NCI-H748 treated with DMSO at 0.1 percent for 48 hours (cell line): ENCODE results near the gene STS.
A peak's percentile ranks its signal among the peaks of the same experiment; 100 is the strongest.

Experiments used
- DNase-seq: peaks from one replicate; lab custom pipeline; 2025; lab: John Stamatoyannopoulos, UW

The STS gene, protein sequence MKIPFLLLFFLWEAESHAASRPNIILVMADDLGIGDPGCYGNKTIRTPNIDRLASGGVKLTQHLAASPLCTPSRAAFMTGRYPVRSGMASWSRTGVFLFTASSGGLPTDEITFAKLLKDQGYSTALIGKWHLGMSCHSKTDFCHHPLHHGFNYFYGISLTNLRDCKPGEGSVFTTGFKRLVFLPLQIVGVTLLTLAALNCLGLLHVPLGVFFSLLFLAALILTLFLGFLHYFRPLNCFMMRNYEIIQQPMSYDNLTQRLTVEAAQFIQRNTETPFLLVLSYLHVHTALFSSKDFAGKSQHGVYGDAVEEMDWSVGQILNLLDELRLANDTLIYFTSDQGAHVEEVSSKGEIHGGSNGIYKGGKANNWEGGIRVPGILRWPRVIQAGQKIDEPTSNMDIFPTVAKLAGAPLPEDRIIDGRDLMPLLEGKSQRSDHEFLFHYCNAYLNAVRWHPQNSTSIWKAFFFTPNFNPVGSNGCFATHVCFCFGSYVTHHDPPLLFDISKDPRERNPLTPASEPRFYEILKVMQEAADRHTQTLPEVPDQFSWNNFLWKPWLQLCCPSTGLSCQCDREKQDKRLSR

DNA sequence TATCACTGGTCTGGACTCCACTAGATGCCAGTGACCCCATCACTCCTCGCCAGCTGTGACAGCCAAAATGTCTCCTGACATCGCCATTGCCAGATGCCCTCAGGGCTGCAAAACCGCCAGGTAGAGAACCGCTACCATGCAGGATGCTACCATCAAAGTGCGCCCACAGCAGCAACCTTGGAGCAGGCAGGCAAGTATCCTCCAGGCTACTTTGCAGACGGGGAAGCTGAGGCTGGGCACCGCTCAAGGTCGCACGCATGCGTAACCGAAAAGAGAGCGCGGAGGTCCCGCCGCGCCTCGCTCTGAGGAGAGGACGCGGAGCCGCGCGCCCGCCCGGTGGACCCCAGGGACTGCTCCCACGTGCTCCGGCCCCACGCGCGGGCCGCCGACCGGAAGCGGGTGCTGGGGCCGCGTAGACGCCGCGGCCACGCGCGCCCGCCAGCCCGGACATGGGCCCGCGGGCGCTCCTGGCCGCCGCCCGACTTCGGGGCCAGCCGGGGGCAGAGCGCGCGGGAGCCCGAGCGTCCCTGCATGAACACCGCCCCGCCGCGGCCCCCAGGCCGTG is at the start of gene STS:
STS (plus strand) TSS at position 300 of the 565 bp plus-strand sequence. CDS start 105,488 bp downstream, outside the sequence.
- DNase-seq, result peak; percentile 83

DNA sequence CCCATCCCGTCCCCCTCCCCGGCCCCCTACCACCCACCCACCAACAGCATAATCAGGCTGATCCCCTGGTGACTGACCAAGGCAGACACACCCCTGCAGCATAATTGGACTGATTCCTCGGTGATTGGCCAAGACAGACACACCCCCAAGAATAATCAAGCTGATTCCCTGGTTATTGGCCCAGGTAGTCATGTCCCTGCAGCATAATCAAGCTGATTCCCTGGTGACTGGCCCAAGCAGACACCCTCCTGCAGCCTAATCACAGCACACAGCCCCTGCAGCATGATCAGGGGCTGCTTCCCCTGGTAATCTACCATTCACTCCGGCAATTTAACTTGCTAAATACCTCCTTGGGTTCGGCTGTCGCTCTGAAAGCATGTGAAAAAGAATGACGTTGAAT is 47.5 kb upstream of the STS start:
- no peak for DNase-seq

DNA sequence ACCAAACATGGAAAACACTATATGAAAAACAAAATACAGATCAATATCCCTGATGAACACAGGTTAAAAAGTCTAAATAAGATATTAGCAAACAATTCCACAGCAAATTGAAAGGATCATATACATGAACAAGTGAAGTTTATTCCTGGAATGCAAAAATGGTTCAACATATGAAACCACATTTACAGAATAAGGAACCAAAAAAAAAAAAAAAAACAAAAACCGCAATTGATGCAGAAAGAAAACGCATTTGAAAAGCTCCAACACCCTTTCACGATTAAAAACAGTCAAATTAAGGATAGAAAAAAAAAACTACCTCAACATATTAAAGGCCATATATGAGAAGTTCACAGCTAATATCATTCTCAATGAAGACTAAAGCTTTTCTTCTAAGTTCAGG is 45.4 kb upstream of the STS start:
- DNase-seq, result no peak

DNA sequence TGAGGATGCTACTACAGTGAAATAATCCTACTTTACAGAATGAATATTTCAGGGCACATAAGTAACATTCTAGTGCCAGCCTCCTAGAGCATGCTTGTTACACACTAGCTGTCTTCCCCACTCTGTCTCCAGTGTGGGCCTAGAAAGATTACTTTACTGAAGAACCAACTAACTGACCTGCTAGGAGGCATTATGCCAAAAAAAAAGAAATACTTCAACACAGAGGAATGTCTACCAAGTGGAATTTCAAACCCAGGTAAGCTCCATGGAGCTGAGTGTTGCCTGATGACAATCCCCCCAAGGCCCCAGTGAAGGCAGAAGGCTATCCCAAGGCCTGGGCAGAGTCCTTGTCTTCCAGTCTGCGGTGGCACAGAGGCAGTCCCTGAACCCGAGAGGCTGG is 40.9 kb upstream of the STS start:
- DNase-seq, result no peak

DNA sequence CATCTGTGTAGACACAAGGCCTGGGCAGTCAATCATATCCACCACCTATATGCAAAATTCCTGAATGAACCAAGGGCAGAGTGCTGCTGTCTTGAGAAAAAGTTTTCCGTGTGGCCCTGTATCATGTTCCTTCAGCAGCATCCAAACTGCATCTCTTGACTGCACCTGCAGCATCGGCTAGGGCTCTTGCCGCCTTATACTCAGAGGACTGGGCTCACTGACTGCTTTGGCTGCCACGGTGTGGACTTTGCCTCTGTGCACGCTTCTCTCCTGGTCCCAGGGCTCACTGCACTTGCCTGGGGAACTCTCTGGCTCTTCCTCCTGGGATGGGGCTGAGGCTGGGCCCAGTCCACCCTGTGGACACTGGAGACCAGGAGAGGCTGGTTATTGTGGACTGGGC is 39.5 kb upstream of the STS start:
- no peak for DNase-seq

DNA sequence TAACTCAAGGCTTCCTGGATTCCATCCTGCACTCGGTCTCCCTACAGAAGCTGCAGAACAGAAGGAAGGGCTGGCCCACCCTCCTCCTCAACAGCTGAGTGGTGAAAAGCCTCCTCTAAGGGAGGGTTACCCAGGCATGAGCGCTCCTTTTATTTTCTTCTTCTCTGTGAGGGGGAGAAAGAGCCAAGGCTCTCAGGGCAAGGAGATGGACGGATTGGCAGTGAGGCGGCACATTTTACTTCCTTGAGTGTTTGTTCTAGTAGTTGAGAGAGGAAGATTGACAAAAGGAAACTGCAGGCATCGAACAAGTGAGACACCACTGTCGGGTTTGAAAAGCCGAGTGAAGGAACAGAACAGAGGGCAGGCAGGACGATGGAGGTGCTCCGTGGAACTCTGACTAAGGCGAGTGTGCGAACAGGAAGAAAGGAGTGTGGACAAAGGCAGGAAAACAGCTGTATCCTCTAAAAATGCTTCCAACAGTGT is 38.4 kb upstream of the STS start:
- no peak for DNase-seq

DNA sequence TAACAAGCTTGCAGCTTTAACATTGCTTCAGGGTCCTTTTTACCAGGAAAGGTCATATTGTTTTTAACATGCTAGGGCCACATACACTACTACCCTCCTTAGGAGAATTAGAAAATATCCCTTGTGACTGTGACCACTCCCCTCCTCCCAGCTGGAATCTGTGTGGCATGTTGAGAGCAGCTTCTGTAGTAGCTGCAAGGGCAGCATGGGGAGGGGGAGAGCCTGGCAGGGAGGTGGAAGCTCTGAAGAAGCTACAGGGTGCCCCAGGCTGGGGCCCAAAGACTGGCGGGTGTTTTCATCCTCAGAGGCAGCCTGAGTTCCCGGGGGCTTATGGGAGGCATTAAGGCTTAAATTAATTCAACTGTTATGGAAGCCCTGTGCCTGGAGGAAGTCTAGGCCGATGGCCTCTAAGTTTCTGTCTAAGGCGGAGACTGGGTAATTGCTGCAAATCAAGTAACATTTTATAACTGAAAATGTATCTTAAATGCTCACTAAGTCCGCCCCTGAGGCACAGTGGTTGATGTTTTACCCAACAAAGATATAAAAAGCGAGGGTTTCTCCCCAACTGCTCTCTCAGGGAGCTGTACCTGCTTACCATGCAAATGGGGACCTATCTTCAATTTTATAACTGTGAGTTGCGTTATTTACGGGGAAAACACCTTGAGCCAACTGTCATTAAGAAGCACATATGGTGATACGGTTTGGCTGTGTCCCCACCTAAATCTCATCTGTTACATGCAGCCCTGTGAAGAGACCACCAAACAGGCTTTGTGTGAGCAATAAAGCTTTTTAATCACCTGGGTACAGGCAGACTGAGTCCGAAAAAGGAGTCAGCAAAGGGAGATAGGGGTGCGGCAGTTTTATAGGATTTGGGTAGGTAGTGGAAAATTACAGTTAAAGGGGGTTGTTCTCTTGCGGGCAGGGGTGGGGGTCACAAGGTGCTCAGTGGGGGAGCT is 37.4 kb upstream of the STS start:
- DNase-seq, result no peak

DNA sequence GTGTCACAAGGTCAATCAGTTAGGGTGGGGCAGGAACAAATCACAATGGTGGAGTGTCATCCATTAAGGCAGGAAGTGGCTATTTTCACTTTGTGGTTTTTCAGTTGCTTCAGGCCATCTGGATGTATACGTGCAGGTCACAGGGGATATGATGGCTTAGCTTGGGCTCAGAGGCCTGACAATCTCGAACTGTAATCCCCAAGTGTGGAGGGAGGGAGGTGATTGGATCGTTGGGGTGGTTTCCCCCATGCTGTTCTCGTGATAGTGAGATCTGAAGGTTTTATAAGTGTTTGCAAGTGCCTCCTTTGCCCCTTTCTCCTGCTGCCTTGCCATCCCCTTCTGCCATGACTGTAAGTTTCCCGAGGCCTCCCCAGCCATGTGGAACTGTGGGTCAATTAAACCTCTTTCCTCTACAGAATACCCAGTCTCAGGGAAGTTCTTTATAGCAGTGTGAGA is 36.7 kb upstream of the STS start:
- DNase-seq, result peak; percentile 16

DNA sequence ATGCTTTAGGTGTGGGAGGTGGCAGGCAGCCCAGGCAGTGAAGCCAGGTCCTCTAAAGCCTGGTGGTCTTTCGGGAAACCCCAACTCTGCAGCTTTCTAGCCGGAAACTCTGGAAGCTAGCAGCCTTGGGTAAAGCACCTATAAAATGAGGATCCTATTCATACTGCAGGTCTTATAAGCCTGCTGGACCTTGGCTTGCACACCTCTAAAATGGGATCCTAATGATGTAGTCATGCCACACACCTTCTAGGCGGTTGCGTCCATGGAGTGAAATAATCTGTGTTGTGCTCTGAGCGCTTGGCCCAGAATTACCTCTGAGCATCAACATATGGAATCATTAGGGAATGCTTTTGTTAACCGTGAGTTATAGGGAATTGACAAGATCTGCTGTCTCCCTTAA is 36.0 kb upstream of the STS start:
- DNase-seq, result no peak

DNA sequence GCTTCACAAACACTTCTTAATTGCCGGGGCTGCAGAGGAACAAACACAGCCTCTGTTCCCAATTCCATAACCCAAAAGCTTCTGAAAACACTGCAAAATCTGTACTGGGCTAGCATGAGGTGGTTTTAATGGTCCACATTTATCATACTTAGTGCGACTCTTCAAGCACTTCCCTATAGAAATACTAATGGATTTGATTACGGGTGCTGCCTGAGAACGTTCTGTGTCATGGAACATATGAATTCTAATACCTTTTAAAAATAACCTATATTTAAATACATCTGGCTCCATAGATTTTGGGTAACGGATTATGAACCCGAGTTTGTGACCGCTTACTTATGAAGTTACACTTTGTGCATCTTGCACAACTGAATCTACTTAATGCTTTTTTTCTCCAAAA is 35.4 kb upstream of the STS start:
- no peak for DNase-seq

DNA sequence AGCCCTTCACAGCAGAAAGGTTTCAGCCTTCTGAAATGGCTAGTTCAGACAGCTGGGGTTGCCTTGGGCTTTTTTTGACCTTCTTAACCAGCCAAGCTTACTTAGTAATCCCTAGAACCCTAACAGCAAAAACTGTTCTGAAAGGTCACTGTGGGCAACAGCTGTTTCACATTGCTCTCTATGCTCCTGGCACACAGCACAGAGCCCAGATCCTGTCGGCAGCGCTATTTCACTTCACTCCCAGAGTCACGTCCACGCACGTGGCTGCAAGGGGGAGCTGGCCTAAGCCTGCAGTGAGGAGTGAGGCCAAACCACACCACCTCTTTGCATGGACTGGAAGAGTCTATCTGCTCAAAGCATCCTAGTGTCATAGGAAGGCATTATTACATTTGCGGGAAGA is 32.0 kb upstream of the STS start:
- no peak for DNase-seq

DNA sequence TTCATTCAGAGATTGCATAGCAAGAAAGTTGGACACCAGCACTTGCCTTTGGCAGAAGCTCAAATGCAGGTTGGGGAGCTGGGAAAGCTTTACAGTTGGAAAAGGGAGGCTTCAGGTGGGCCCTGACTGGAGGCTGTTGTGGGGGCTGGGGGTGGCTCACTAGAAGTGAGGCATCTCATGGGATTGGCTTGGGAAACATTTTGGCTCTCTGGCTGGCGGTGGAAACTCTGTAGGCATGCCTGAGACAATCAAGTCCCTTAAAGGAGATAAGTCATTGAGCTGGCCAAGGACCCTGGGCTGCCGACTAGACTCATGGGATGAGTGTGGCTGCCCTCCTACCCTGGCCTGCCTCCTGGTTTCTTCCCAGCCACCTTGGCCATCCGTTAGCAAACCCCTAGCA is 31.4 kb upstream of the STS start:
- DNase-seq, result no peak

DNA sequence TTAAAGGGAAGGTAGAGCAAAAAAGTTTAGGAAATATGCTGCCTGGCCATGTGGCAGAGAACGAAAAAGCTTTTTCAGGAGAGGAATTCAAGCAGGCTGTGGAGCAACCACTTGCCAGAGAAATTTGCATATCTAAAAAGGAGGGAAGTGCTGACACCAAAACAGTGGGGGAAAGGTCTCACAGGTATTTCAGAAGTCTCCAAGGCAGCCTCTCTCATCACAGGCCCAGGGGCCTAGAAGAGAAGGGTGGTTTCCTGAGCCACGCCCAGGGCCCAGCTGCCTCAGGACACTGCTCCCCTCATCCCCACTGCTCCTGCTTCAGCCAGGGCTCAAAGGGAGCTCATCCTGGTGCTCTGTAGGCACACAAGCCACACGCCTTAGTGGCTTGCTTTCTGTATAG is 29.9 kb upstream of the STS start:
- no peak for DNase-seq

DNA sequence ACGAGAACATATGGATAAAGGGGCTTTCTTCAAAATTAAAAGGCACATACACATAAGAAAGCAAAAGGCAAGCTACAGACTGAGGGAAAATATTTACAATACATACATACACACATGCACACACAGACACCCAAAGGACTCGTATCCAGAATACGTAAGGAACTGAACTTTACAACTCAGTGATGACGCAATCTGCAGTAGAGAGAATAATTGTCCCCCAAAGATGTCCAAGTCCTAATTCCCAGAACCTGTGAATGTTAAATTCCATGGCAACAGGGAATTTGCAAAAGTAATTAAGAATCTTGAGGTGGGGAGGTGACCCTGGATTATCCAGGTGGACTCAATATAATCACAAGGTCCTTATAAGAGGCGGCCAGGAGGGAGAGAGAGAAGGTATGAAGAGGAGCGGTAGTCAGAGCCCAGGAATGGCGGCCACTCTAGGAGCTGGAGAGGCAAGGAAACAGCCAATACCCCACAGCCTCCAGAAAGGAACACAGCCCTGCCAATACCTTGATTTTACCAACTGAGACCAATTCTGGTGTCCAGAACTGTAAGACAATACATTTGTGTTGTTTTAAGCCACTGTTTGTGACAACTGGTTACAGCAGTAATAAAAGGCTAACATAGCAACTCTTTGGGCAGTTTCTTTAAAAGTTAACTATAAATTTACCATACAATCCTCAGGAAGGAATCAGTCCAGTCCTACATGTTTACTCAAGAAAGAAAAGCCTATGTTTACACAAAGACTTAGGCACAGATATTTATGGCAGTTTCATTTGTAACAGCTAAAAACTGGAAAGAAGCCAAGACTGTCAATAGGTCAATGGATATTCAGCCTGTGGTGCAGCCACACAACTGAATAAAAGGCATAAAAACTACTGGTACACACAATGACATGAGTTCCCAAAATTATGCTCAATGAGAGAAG is 27.3 kb upstream of the STS start:
- DNase-seq, result peak; percentile 85

DNA sequence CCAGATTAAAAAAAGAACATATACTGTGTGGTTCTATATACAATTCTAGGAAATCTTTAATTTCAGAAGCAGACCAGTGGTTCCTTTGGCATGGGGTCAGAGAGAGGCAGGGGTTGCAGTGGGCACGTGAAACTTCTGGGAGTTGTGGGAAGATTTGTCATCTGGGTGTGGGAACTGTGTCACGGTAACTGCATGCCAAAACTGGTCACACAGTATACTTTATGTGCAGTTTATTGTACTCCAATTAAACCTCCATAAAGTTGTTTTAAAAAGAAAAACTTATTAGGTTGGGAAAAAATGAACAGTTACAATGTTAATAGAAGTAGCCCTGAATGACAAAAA is 26.7 kb upstream of the STS start:
- DNase-seq, result no peak

DNA sequence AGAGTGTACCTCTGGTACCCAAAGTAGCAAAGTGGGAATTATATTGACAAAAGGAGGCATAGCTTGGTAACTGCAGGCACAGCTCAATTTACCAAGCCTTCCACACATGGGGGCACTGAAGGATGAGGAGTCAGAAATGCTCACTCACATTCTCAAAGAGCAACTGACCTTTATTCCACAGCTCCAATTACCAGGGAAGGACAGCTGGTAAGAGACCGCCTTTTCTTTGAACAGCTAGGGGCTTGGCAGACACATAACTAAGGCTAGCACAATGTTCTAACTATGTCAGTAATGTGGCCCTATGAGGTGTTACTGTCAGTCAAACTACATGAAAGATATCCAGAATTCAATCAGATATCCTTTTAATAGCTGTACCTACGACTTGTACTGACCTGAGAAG is 20.5 kb upstream of the STS start:
- DNase-seq, result no peak

DNA sequence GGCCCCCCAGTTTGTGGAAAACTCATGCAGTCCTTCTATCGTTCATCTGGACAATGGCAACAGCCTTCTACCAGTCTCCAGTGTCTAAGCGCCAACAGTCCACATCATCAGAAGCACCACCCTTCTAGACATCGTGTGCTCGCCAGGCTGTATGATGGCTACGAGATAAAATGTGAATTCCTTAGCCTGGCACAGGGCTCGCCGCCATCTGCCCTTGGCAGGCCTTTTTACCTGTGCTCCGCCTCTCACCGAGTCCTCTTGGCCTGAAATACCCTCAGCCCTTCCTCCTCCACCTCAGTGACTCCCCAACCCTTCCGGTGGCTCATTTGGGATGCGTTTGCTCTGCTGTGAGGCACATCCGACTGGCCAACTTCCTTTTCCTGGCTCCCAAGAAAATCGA is 15.9 kb upstream of the STS start:
- DNase-seq, result no peak

DNA sequence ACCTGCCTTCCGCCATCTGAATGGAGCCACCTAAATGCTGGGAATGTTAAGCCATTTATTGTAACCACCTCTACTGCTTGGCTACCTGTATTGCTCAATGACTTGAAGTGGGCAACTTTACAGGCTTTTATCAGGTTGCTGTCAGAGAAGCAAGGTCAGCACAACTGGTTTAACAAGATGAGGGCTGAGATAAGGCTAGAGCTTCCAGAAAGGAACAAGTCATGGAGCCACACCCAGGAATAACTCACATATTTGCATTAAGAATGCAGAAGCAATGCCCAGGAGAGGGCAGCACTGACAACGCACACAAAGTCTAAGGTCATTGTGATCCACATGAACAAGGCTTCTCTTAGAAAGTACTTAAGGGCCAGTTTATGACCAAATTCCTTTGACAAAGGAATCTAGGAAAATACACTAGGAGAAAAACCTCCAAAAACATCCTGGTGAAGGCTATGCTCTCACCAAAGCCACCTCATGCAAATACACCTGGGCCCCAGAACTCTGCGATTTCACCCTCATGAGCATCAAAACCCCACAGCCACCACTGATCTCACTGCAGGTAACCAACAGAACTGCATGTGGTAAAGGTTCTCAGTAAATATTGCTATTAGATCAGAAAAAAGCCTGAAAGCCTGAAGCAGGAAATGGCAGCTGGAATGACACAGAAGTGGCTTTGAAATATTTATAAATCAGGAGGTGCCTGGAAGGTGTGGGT is 15.0 kb upstream of the STS start:
- peak; percentile 41 for DNase-seq

DNA sequence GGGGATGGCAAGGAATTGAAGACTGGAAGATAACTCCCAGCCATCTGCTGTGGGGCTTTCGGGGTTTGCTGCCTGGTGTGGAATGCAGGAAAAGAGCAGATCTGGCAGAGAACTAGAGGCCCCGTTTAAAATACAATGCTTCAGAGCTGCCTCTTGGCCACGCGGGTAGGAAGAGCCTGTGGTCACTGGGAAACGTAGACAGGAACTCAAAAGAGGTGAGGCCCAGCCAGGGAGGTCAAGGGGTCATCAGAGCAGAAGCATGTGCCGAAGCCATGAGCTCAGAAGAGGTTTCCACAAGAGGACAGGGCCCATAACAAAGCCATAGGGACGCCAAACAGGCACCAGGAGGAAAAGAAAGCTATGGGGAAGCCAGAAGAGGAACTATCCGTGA is 14.5 kb upstream of the STS start:
- no peak for DNase-seq

DNA sequence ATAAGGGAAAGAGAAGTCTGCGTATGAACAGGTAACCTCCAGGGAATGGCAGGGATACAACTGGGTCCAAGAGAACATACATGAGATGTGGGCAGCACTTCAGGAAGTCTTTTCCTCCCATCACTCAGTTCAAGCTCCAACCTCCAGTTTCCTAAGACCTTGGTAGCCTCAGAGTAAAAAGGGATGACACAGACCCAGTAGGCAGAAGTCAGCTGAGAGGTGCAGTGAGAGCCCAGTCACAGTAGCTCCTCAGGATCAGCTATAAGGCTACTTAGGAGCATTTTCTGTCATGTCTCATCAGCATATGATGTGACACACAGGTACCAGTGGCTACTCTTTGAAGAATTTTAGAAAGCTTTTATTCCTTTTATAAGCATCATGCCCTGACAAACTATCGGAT is 12.5 kb upstream of the STS start:
- DNase-seq, result no peak
